ENCODE results near the gene CKAP2L. TPM values are rescaled to one million over a fixed set of nuclear protein-coding genes. Genes with fewer than 3 reads are reported as not detected.

Gene CKAP2L
- total and polyA plus RNA-seq, 2 donors, result 0.24 to 13.5 TPM

DNA sequence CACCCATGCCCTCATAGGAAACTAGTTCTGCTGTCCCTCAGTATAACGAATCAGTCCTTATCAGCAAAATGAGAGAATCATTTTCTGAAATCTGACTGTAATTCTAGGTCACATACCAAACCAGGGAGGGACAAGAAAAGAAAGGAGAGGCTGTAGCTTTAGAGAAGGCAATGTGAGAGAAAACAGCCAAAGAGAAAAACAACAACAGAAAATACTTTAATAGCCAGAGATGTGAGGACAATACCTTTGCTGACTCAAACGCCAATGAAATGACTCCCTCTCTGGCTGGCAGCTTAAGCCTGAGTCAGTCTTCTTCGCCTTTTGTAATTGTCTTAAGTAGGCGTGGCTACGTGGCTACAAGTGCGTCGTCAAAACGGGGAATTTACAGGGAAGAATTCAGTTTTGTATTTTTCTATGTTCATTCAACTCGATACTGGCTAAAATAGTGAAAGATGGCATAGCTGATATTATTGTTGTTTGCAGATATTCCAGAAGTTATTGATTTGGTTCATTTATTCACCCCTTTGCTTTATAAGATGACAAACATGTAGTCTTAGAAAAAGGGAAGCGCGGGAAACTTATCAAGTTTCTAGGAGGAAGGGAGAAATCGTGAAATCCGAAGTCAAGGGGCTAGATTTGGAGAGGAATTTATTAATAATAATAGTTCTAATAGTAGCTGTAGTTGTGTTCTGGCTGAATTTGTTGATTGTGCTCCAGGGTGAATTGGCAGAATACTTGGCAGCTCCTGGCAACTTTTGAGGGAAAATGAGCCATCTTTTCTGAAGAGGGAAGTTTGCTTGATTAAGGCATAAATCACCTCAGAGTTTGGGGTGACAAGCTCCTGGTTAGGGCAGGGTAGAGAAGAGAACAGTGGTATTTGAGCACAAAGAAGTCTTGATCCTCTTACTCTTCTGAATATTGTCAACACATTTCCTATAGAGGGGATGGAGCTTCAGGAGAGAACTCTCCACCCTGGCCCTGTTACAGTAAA is 20.1 kb upstream of the CKAP2L start, which contains the start of gene IL1A:
IL1A (minus strand) TSS at position 295 of the 991 bp plus-strand sequence. CDS start 723 bp downstream, outside the sequence.
- no peak within 1 kb of the TSS for H3K27ac ChIP-seq (ENCODE audit: low read depth)
- H3K36me3 ChIP-seq (ENCODE audit: insufficient read depth), result no peaks in the 10 kb centered on the region
- no peaks in the 10 kb centered on the region for H3K4me1 ChIP-seq (ENCODE audit: insufficient read depth)
- H3K4me3 ChIP-seq (ENCODE audit: low read depth, low read length), result no peak within 1 kb of the TSS
- no peak for DNase-seq (ENCODE audit: extremely low spot score)
- 34% methylated on average over 13 of the region's 13 CpGs for WGBS

DNA sequence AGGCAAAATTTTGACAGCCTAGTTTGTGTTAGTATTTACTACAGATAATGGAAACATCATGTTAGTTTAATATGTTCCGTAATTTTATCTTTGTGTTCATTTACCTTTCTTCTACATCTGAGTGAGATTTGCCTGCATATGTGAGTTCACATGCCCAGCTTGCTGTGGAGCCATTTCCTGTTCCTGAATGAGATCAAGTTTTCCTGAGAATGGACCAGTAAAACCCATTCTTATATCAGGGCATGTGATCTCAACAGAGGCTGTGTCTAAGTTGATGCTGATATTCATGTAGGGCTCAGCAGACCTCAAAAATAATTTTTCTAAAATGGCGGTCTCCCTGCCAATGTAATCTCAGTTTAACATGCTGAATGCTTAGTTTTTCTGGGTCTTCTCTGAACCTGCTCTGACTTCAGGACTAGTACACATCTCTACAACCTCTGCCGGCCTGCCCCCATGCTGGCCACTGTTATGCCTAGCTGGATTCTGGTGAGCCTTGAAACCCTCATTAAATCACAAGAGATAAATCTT is 18.8 kb upstream of the CKAP2L start:
- 80% methylated on average over 3 of the region's 3 CpGs for WGBS
- H3K36me3 ChIP-seq (ENCODE audit: insufficient read depth), result no peaks in the 10 kb centered on the region
- DNase-seq (ENCODE audit: extremely low spot score), result no peak
- no peaks in the 10 kb centered on the region for H3K4me1 ChIP-seq (ENCODE audit: insufficient read depth)
- H3K27ac ChIP-seq (ENCODE audit: low read depth), result no peak overlapping the region
- H3K4me3 ChIP-seq (ENCODE audit: low read depth, low read length), result no peak overlapping the region

DNA sequence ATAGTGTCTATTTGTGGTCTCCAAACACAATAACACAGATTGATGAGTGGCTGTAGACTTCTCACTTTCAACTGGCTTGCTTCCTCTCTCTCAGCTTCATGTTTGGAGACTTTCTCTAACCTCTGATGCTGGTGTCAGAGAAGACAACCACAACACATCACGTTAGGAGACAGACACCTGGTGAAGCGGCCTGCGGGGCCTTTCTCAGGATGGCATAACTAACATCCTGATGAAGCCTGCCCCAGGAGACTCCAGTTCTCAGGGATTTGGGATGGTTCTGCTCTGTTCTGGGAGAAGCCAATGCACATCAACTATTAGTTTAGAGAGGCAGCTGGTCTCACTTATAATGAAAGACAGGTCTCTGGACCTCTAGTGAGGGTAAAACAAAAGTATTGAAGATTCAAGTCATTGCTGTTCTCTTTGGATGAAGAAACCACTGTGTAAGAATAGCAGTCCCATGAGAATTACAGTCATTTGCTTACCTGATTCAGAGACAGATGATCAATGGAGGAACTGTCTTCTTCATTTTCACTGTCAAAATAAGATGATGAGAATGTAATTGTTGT is 17.9 kb upstream of the CKAP2L start:
- DNase-seq (ENCODE audit: extremely low spot score), result no peak
- Histone ChIP-seq H3K4me3 (ENCODE audit: low read depth, low read length) (no peak overlapping the region), H3K4me1 (ENCODE audit: insufficient read depth) (no peaks in the 10 kb centered on the region), H3K36me3 (ENCODE audit: insufficient read depth) (no peaks in the 10 kb centered on the region), H3K27ac (ENCODE audit: low read depth) (no peak overlapping the region)
- 73% methylated on average over 3 of the region's 3 CpGs for WGBS

DNA sequence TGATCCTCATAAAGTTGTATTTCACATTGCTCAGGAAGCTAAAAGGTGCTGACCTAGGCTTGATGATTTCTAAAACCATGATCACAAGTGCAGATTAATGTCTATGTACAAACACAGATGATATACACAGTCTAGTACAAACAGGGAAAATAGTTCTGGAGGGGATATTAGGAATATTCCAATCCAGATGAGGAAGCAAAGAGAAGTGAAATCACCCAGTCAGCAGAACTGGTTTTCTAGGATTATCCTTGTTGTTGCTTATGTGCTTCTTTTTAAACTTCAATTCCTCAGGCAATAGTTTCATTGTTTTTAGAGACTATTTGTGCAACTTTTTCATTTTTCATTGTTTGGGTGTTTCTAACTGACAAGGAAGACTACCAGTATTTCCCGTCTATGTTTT is 15.2 kb upstream of the CKAP2L start:
- Histone ChIP-seq H3K36me3 (ENCODE audit: insufficient read depth) (no peaks in the 10 kb centered on the region), H3K4me3 (ENCODE audit: low read depth, low read length) (no peak overlapping the region), H3K4me1 (ENCODE audit: insufficient read depth) (no peaks in the 10 kb centered on the region), H3K27ac (ENCODE audit: low read depth) (no peak overlapping the region)
- WGBS, result 91% methylated on average over 1 of the region's 1 CpG
- no peak for DNase-seq (ENCODE audit: extremely low spot score)

GRCh38 chr2:112777036-112777435 is 12.6 kb upstream of the CKAP2L start:
- Histone ChIP-seq H3K27ac (ENCODE audit: low read depth) (no peak overlapping the region), H3K36me3 (ENCODE audit: insufficient read depth) (no peaks in the 10 kb centered on the region), H3K4me3 (ENCODE audit: low read depth, low read length) (no peak overlapping the region), H3K4me1 (ENCODE audit: insufficient read depth) (no peaks in the 10 kb centered on the region)
- DNase-seq (ENCODE audit: extremely low spot score), result no peak

GRCh38 chr2:112776113-112776512 is 11.7 kb upstream of the CKAP2L start:
- Histone ChIP-seq H3K36me3 (ENCODE audit: insufficient read depth) (no peaks in the 10 kb centered on the region), H3K27ac (ENCODE audit: low read depth) (no peak overlapping the region), H3K4me1 (ENCODE audit: insufficient read depth) (no peaks in the 10 kb centered on the region), H3K4me3 (ENCODE audit: low read depth, low read length) (no peak overlapping the region)
- 80% methylated on average over 3 of the region's 3 CpGs for WGBS
- DNase-seq (ENCODE audit: extremely low spot score), result no peak

GRCh38 chr2:112774536-112775285 is 10.3 kb upstream of the CKAP2L start:
- no peaks in the 10 kb centered on the region for H3K36me3 ChIP-seq (ENCODE audit: insufficient read depth)
- no peak for DNase-seq (ENCODE audit: extremely low spot score)
- no peak overlapping the region for H3K4me3 ChIP-seq (ENCODE audit: low read depth, low read length)
- WGBS, result 95% methylated on average over 3 of the region's 3 CpGs
- H3K4me1 ChIP-seq (ENCODE audit: insufficient read depth), result no peaks in the 10 kb centered on the region
- H3K27ac ChIP-seq (ENCODE audit: low read depth), result no peak overlapping the region

GRCh38 chr2:112773556-112773955 is 9.1 kb upstream of the CKAP2L start:
- H3K4me1 ChIP-seq (ENCODE audit: insufficient read depth), result no peaks in the 10 kb centered on the region
- no peak overlapping the region for H3K4me3 ChIP-seq (ENCODE audit: low read depth, low read length)
- no peak for DNase-seq (ENCODE audit: extremely low spot score)
- no peaks in the 10 kb centered on the region for H3K36me3 ChIP-seq (ENCODE audit: insufficient read depth)
- WGBS, result 66% methylated on average over 2 of the region's 2 CpGs
- no peak overlapping the region for H3K27ac ChIP-seq (ENCODE audit: low read depth)

GRCh38 chr2:112772911-112773475 is 8.6 kb upstream of the CKAP2L start:
- 56% methylated on average over 2 of the region's 2 CpGs for WGBS
- no peak overlapping the region for H3K27ac ChIP-seq (ENCODE audit: low read depth)
- H3K36me3 ChIP-seq (ENCODE audit: insufficient read depth), result no peaks in the 10 kb centered on the region
- DNase-seq (ENCODE audit: extremely low spot score), result no peak
- no peaks in the 10 kb centered on the region for H3K4me1 ChIP-seq (ENCODE audit: insufficient read depth)
- H3K4me3 ChIP-seq (ENCODE audit: low read depth, low read length), result no peak overlapping the region

DNA sequence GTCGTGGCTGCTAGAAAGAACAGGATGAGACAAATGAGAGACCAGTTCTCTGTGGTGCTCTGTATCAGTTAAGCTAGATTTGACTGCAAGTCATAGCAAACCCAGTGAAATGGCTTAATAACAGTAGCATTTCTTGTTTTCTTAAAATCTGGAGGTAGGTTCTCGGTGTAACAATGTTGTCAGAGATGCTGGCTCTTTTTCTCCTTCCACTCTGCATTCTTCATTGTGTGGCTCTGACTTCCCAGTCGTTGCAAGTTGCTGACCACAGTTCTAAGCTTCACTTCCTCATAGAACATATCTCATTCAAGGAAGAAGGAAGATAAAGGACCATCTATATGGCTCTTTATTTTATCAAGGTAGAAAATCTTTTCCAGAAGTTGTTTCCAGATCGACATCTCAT is 7.9 kb upstream of the CKAP2L start:
- Histone ChIP-seq H3K27ac (ENCODE audit: low read depth) (no peak overlapping the region), H3K4me1 (ENCODE audit: insufficient read depth) (no peaks in the 10 kb centered on the region), H3K36me3 (ENCODE audit: insufficient read depth) (no peaks in the 10 kb centered on the region), H3K4me3 (ENCODE audit: low read depth, low read length) (no peak overlapping the region)
- no peak for DNase-seq (ENCODE audit: extremely low spot score)
- 70% methylated on average over 4 of the region's 4 CpGs for WGBS

GRCh38 chr2:112768432-112768831 is 4.0 kb upstream of the CKAP2L start:
- no peak overlapping the region for H3K4me3 ChIP-seq (ENCODE audit: low read depth, low read length)
- H3K27ac ChIP-seq (ENCODE audit: low read depth), result no peak overlapping the region
- WGBS, result 56% methylated on average over 1 of the region's 1 CpG
- H3K4me1 ChIP-seq (ENCODE audit: insufficient read depth), result no peaks in the 10 kb centered on the region
- no peak for DNase-seq (ENCODE audit: extremely low spot score)
- no peaks in the 10 kb centered on the region for H3K36me3 ChIP-seq (ENCODE audit: insufficient read depth)

DNA sequence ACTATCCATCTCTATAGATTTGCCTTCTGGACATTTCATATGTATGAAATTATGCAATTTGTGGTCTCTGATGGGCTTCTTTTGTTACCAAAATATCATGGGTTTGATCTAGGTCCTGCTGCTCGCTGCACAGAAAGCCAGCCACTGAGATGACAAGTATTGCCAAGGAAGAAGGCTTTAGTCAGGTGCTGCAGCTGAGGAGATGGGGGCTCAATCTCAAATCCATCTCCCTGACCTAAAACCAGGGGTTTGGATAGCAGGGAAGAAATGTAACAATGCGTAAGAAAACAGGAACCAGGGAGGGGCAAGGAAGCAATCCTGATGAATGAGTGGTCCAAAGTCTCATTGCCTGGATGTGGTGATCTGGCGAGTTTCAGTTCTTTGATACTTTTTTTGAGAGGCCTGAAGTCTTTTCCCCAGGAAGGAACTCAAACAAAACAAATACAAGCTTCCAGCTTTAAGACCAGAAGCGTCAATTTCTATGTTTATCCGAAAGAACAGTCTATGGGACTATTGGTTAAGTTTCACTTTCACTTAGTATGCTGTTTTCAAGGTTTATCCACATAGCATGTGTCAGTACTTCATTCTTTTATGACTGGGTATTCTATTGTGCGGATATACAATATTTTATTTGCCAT is 3.4 kb upstream of the CKAP2L start:
- H3K36me3 ChIP-seq (ENCODE audit: insufficient read depth), result no peaks in the 10 kb centered on the region
- no peak overlapping the region for H3K27ac ChIP-seq (ENCODE audit: low read depth)
- 75% methylated on average over 6 of the region's 6 CpGs for WGBS
- no peaks in the 10 kb centered on the region for H3K4me1 ChIP-seq (ENCODE audit: insufficient read depth)
- no peak for DNase-seq (ENCODE audit: extremely low spot score)
- no peak overlapping the region for H3K4me3 ChIP-seq (ENCODE audit: low read depth, low read length)

- no peak for DNase-seq (ENCODE audit: extremely low spot score)
- WGBS, result 53% methylated on average over 4 of the region's 4 CpGs
- no peak overlapping the region for H3K4me3 ChIP-seq (ENCODE audit: low read depth, low read length)
- no peaks in the 10 kb centered on the region for H3K36me3 ChIP-seq (ENCODE audit: insufficient read depth)
- H3K27ac ChIP-seq (ENCODE audit: low read depth), result no peak overlapping the region
- no peaks in the 10 kb centered on the region for H3K4me1 ChIP-seq (ENCODE audit: insufficient read depth)
Observed at GRCh38 chr2:112765251-112765650, 842 bp upstream of the CKAP2L start.

Data from urinary bladder (tissue), 4 donors.